Measurements from ENCODE around the gene DIRAS1.
A peak's percentile ranks its signal among the peaks of the same experiment; 100 is the strongest.
"Not testable (repeated sequence)": the region's sequence is repeated elsewhere in the genome, so short reads cannot be mapped to it uniquely, and the experiment has no call there.

DIRAS1 gene

GRCh38 chr19:2711875-2712205, 9.3 kb downstream of the DIRAS1 start:
- no peak for DNase-seq (ENCODE audit: low read depth in 3 of 3)

GRCh38 chr19:2711172-2711874, 9.8 kb downstream of the DIRAS1 start:
- DNase-seq (ENCODE audit: low read depth in 3 of 3): no peak

- DNase-seq (ENCODE audit: low read depth in 3 of 3): no peak
Measured at GRCh38 chr19:2706251-2706650, 14.9 kb downstream of the DIRAS1 start.

GRCh38 chr19:2703691-2704216, 17.4 kb downstream of the DIRAS1 start:
- DNase-seq (ENCODE audit: low read depth in 3 of 3): no peak

- no peak for DNase-seq (ENCODE audit: low read depth in 3 of 3)
Measured at GRCh38 chr19:2703077-2703437, 18.1 kb downstream of the DIRAS1 start.

- DNase-seq (ENCODE audit: low read depth in 3 of 3): peak; percentile 85 to 97 (median 92)
Measured at GRCh38 chr19:2702170-2703076, 18.7 kb downstream of the DIRAS1 start, which contains the start of gene GNG7. GNG7 (minus strand) TSS chr19:2702694; CDS start chr19:2520688, 182,006 bp downstream.

- no peak for DNase-seq (ENCODE audit: low read depth in 3 of 3)
Measured at GRCh38 chr19:2701361-2702169, 19.6 kb downstream of the DIRAS1 start.

- DNase-seq (ENCODE audit: low read depth in 3 of 3): no peak
Measured at GRCh38 chr19:2700660-2701360, 20.4 kb downstream of the DIRAS1 start.

GRCh38 chr19:2699413-2700140, 21.6 kb downstream of the DIRAS1 start:
- DNase-seq (ENCODE audit: low read depth in 3 of 3): no peak

- DNase-seq (ENCODE audit: low read depth in 3 of 3): no peak
Measured at GRCh38 chr19:2694196-2694595, 27.0 kb downstream of the DIRAS1 start.

GRCh38 chr19:2693492-2694160, 27.5 kb downstream of the DIRAS1 start:
- no peak for DNase-seq (ENCODE audit: low read depth in 3 of 3)

GRCh38 chr19:2691951-2692350, 29.2 kb downstream of the DIRAS1 start:
- DNase-seq (ENCODE audit: low read depth in 3 of 3): no peak

- DNase-seq (ENCODE audit: low read depth in 3 of 3): no peak
Measured at GRCh38 chr19:2690856-2691255, 30.3 kb downstream of the DIRAS1 start.

- DNase-seq (ENCODE audit: low read depth in 3 of 3): no peak
Measured at GRCh38 chr19:2686360-2686759, 34.8 kb downstream of the DIRAS1 start.

- DNase-seq (ENCODE audit: low read depth in 3 of 3): no peak
Measured at GRCh38 chr19:2685204-2685704, 35.9 kb downstream of the DIRAS1 start.

- no peak for DNase-seq (ENCODE audit: low read depth in 3 of 3)
Measured at GRCh38 chr19:2683430-2684003, 37.7 kb downstream of the DIRAS1 start.

GRCh38 chr19:2680808-2681207, 40.4 kb downstream of the DIRAS1 start:
- no peak for DNase-seq (ENCODE audit: low read depth in 3 of 3)

- DNase-seq (ENCODE audit: low read depth in 3 of 3): no peak
Measured at GRCh38 chr19:2679439-2679838, 41.7 kb downstream of the DIRAS1 start.

GRCh38 chr19:2678948-2679347, 42.2 kb downstream of the DIRAS1 start:
- DNase-seq (ENCODE audit: low read depth in 3 of 3): not testable (repeated sequence)
